ENCODE results near the gene HPGDS.

GRCh38 chr4:94344457-94344856 lies 1.8 kb upstream of the HPGDS start:
- TF ChIP-seq CTCF (IDR thresholded peaks at IDR 0.05; ENCODE audit: low read length) (no peak), EZH2 (IDR thresholded peaks at IDR 0.05; ENCODE audit: borderline replicate concordance, low read length) (no peak)
